BLaER1 treated with 17β-estradiol and CSF1 and Interleukin-3, amounts not matched to agents 10 nM and 100 nM (cell line): ENCODE results near the gene KCNJ1.

Source experiments
- H3K27ac ChIP-seq, 11 experiments: shearing (Covaris generic); formaldehyde crosslinking; 2 replicates each; pipeline ENCODE4 v1.8.1; 2022
- H3K27me3 ChIP-seq, 11 experiments: shearing (Covaris generic); formaldehyde crosslinking; 2 replicates each; pipeline ENCODE4 v1.8.1; 2022
- H3K36me3 ChIP-seq, 11 experiments: shearing (Covaris generic); formaldehyde crosslinking; 2 replicates each; pipeline ENCODE4 v1.8.1; 2022
- H3K4me1 ChIP-seq, 10 experiments: shearing (Covaris generic); formaldehyde crosslinking; 2 replicates each; pipeline ENCODE4 v1.8.1; 2022
- H3K4me2 ChIP-seq, 11 experiments: shearing (Covaris generic); formaldehyde crosslinking; 2 replicates each; pipeline ENCODE4 v1.8.1; 2022
- H3K4me3 ChIP-seq, 10 experiments: shearing (Covaris generic); formaldehyde crosslinking; 2 replicates each; pipeline ENCODE4 v1.8.1; 2022
- H3K9ac ChIP-seq, 11 experiments: shearing (Covaris generic); formaldehyde crosslinking; 2 replicates each; pipeline ENCODE4 v1.8.1; 2022
- H3K9me3 ChIP-seq, 11 experiments: shearing (Covaris generic); formaldehyde crosslinking; replicated peaks in 1 of 11; 2 replicates each; pipeline ENCODE4 v1.8.1; 2022
- H4K20me1 ChIP-seq, 11 experiments: shearing (Covaris generic); formaldehyde crosslinking; 2 replicates each; pipeline ENCODE4 v1.8.1; 2022
- Cebpa-rat ChIP-seq, 11 experiments: shearing (Covaris generic); IDR thresholded peaks; 2 replicates each; pipeline ENCODE4 v1.8.1; 2022

KCNJ1 gene

GRCh38 chr11:128830290-128831173 is 36.6 kb downstream of the KCNJ1 start:
- Histone ChIP-seq H4K20me1 (no peaks in the 10 kb centered on the region; a peak in 1 of 22 replicates), H3K27ac (peak overlapping the region in 8 of 11 experiments; percentile 24 to 62 (median 35); a peak in 11 of 22 replicates), H3K4me1 (peaks cover 36 to 61% (median 51%) of the 10 kb centered on the region in 10 experiments), H3K9me3 (0 out of 22 replicates have a peak, but pooled peaks cover 0 to 4% (median 0%) of the 10 kb centered on the region in 11 experiments), H3K36me3 (0 out of 22 replicates have a peak, but pooled peaks cover 0 to 4% (median 0%) of the 10 kb centered on the region in 11 experiments), H3K9ac (peak overlapping the region in 4 of 11 experiments; percentile 2 to 58 (median 26); a peak in 5 of 22 replicates), H3K4me2 (peak overlapping the region; percentile 35 to 87 (median 59); a peak in 21 of 22 replicates), H3K4me3 (peak overlapping the region in 2 of 10 experiments; percentile 33 to 52; a peak in 4 of 20 replicates), H3K27me3 (no peaks in the 10 kb centered on the region)
- no peak for TF ChIP-seq Cebpa-rat (IDR thresholded peaks at IDR 0.05)

GRCh38 chr11:128828350-128828749 is 38.7 kb downstream of the KCNJ1 start:
- H3K4me1 ChIP-seq: peaks cover 27 to 42% (median 34%) of the 10 kb centered on the region in 10 experiments
- H3K4me2 ChIP-seq: no peak overlapping the region
- peaks cover 0 to 5% (median 0%) of the 10 kb centered on the region in 11 experiments; a peak in 2 of 22 replicates for H3K36me3 ChIP-seq
- no peak overlapping the region for H3K4me3 ChIP-seq
- H3K27me3 ChIP-seq: no peaks in the 10 kb centered on the region
- H3K27ac ChIP-seq: no peak overlapping the region
- H3K9ac ChIP-seq: no peak overlapping the region
- H4K20me1 ChIP-seq: no peaks in the 10 kb centered on the region; a peak in 2 of 22 replicates
- 0 out of 22 replicates have a peak, but pooled peaks cover 0 to 4% (median 0%) of the 10 kb centered on the region in 11 experiments for H3K9me3 ChIP-seq
- TF ChIP-seq Cebpa-rat (IDR thresholded peaks at IDR 0.05): no peak

- no peaks in the 10 kb centered on the region for H3K27me3 ChIP-seq
- peak overlapping the region in 1 of 11 experiments; percentile 20; a peak in 2 of 22 replicates for H3K27ac ChIP-seq
- H4K20me1 ChIP-seq: no peaks in the 10 kb centered on the region; a peak in 2 of 22 replicates
- peak overlapping the region in 3 of 11 experiments; percentile 5 to 55 (median 28); a peak in 3 of 22 replicates for H3K4me2 ChIP-seq
- H3K4me3 ChIP-seq: no peak overlapping the region
- no peak for TF ChIP-seq Cebpa-rat (IDR thresholded peaks at IDR 0.05)
- H3K36me3 ChIP-seq: peaks cover 0 to 15% (median 6%) of the 10 kb centered on the region in 11 experiments; a peak in 10 of 22 replicates
- peaks cover 22 to 39% (median 27%) of the 10 kb centered on the region in 10 experiments for H3K4me1 ChIP-seq
- H3K9ac ChIP-seq: no peak overlapping the region
- H3K9me3 ChIP-seq: 0 out of 22 replicates have a peak, but pooled peaks cover 0 to 4% (median 0%) of the 10 kb centered on the region in 11 experiments
These were observed 39.8 kb downstream of the KCNJ1 start for GRCh38 chr11:128827191-128827893.

- H3K27ac ChIP-seq: no peak overlapping the region
- 0 out of 22 replicates have a peak, but pooled peaks cover 0 to 4% (median 0%) of the 10 kb centered on the region in 11 experiments for H3K9me3 ChIP-seq
- peaks cover 2 to 20% (median 9%) of the 10 kb centered on the region in 10 experiments; a peak in 19 of 20 replicates for H3K4me1 ChIP-seq
- no peaks in the 10 kb centered on the region for H3K27me3 ChIP-seq
- no peak overlapping the region for H3K9ac ChIP-seq
- no peak for TF ChIP-seq Cebpa-rat (IDR thresholded peaks at IDR 0.05)
- H4K20me1 ChIP-seq: peaks cover 0 to 5% (median 0%) of the 10 kb centered on the region in 11 experiments; a peak in 3 of 22 replicates
- H3K36me3 ChIP-seq: peaks cover 0 to 22% (median 6%) of the 10 kb centered on the region in 11 experiments; a peak in 11 of 22 replicates
- no peak overlapping the region for H3K4me3 ChIP-seq
- no peak overlapping the region for H3K4me2 ChIP-seq
These were observed 41.9 kb downstream of the KCNJ1 start for GRCh38 chr11:128825050-128825784.

- H3K36me3 ChIP-seq: peaks cover 0 to 22% (median 6%) of the 10 kb centered on the region in 11 experiments; a peak in 13 of 22 replicates
- H3K4me3 ChIP-seq: no peak overlapping the region
- 0 out of 22 replicates have a peak, but pooled peaks cover 0 to 4% (median 0%) of the 10 kb centered on the region in 11 experiments for H3K9me3 ChIP-seq
- H3K27me3 ChIP-seq: no peaks in the 10 kb centered on the region
- H3K4me1 ChIP-seq: peaks cover 0 to 14% (median 3%) of the 10 kb centered on the region in 10 experiments; a peak in 9 of 20 replicates
- no peak overlapping the region for H3K9ac ChIP-seq
- H4K20me1 ChIP-seq: peaks cover 0 to 5% (median under 1%) of the 10 kb centered on the region in 11 experiments; a peak in 8 of 22 replicates
- TF ChIP-seq Cebpa-rat (IDR thresholded peaks at IDR 0.05): no peak
- H3K27ac ChIP-seq: no peak overlapping the region
- H3K4me2 ChIP-seq: no peak overlapping the region
These were observed 42.7 kb downstream of the KCNJ1 start for GRCh38 chr11:128824191-128825049.

- Histone ChIP-seq H3K27ac (no peak overlapping the region), H3K4me1 (peaks cover 0 to 14% (median 5%) of the 10 kb centered on the region in 10 experiments; a peak in 9 of 20 replicates), H3K9me3 (0 out of 22 replicates have a peak, but pooled peaks cover 0 to 4% (median 0%) of the 10 kb centered on the region in 11 experiments), H4K20me1 (peaks cover 0 to 10% (median 7%) of the 10 kb centered on the region in 11 experiments; a peak in 12 of 22 replicates), H3K4me3 (no peak overlapping the region), H3K4me2 (no peak overlapping the region), H3K9ac (no peak overlapping the region), H3K36me3 (peaks cover 0 to 22% (median 10%) of the 10 kb centered on the region in 11 experiments; a peak in 17 of 22 replicates), H3K27me3 (no peaks in the 10 kb centered on the region)
- no peak for TF ChIP-seq Cebpa-rat (IDR thresholded peaks at IDR 0.05)
These were observed 43.3 kb downstream of the KCNJ1 start for GRCh38 chr11:128823753-128824152.

- peaks cover 0 to 12% (median 2%) of the 10 kb centered on the region in 10 experiments; a peak in 9 of 20 replicates for H3K4me1 ChIP-seq
- H3K9me3 ChIP-seq: 0 out of 22 replicates have a peak, but pooled peaks cover 0 to 4% (median 0%) of the 10 kb centered on the region in 11 experiments
- no peak for TF ChIP-seq Cebpa-rat (IDR thresholded peaks at IDR 0.05)
- H3K4me2 ChIP-seq: no peak overlapping the region
- H3K36me3 ChIP-seq: peaks cover 4 to 33% (median 19%) of the 10 kb centered on the region in 11 experiments; a peak in 19 of 22 replicates
- no peak overlapping the region for H3K27ac ChIP-seq
- no peaks in the 10 kb centered on the region for H3K27me3 ChIP-seq
- H4K20me1 ChIP-seq: peaks cover under 1 to 23% (median 11%) of the 10 kb centered on the region in 11 experiments; a peak in 16 of 22 replicates
- no peak overlapping the region for H3K4me3 ChIP-seq
- no peak overlapping the region for H3K9ac ChIP-seq
These were observed 45.0 kb downstream of the KCNJ1 start for GRCh38 chr11:128822130-128822529.
